ENCODE measurements around the gene MAN1A1. TPM values are rescaled to one million over a fixed set of nuclear protein-coding genes. Genes with fewer than 3 reads are reported as not detected.

The MAN1A1 gene
- total RNA-seq, 1 experiment from 2014 or later, result 0.06 TPM

DNA sequence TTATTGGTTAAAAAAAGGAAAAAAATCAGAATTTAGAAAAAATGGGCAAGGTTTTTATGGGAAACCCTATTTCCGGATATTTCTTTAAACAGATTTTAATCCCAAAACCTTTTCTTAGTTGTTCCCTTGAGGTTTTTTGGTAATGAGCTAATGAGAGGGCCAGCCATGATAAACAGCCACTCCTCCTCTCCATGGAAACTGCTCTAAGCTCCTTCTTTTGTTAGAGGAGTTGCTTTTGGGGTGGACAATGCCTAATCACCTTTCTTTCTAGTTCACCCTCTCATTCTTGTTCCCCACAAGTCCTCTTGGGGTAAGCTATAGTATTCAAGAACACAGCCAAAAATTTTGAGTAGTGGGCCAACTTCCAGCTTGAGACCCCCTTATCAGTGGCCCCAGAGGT, 166.1 kb downstream of the MAN1A1 start:
- intact Hi-C loops (cut with micrococcal nuclease; ENCODE audit: unreplicated experiment), result no loop called here
- Histone ChIP-seq H3K36me3 (ENCODE audit: insufficient read depth, low read length, poor library complexity, severe bottlenecking) (no peaks in the 10 kb centered on the region), H3K9me3 (ENCODE audit: low read depth, low read length, poor library complexity, severe bottlenecking) (no peaks in the 10 kb centered on the region), H3K27ac (ENCODE audit: low read depth, low read length, poor library complexity, severe bottlenecking) (no peak overlapping the region), H3K4me1 (ENCODE audit: insufficient read depth, low read length, poor library complexity, severe bottlenecking) (no peaks in the 10 kb centered on the region), H3K4me3 (ENCODE audit: low read depth, low read length, poor library complexity, severe bottlenecking) (no peak overlapping the region), H3K27me3 (replicated peaks; ENCODE audit: insufficient read depth, low read depth, low read length, poor library complexity) (no peaks in the 10 kb centered on the region)
- BruUV-seq (replicated peaks), result no TSS peak
- no peak for DNase-seq (ENCODE audit: low spot score)
- TF ChIP-seq, protein P1, sequence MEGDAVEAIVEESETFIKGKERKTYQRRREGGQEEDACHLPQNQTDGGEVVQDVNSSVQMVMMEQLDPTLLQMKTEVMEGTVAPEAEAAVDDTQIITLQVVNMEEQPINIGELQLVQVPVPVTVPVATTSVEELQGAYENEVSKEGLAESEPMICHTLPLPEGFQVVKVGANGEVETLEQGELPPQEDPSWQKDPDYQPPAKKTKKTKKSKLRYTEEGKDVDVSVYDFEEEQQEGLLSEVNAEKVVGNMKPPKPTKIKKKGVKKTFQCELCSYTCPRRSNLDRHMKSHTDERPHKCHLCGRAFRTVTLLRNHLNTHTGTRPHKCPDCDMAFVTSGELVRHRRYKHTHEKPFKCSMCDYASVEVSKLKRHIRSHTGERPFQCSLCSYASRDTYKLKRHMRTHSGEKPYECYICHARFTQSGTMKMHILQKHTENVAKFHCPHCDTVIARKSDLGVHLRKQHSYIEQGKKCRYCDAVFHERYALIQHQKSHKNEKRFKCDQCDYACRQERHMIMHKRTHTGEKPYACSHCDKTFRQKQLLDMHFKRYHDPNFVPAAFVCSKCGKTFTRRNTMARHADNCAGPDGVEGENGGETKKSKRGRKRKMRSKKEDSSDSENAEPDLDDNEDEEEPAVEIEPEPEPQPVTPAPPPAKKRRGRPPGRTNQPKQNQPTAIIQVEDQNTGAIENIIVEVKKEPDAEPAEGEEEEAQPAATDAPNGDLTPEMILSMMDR (conservative IDR thresholded peaks at IDR 0.05; ENCODE audit: low read depth, low read length), result no peak
- no peak for TF ChIP-seq EZH2 (IDR thresholded peaks at IDR 0.05; ENCODE audit: borderline replicate concordance, low read depth, low read length, poor library complexity, severe bottlenecking)
- ChIA-PET CTCF (no interaction called here), POLR2A (ENCODE audit: low non-redundant PET) (no interaction called here)

DNA sequence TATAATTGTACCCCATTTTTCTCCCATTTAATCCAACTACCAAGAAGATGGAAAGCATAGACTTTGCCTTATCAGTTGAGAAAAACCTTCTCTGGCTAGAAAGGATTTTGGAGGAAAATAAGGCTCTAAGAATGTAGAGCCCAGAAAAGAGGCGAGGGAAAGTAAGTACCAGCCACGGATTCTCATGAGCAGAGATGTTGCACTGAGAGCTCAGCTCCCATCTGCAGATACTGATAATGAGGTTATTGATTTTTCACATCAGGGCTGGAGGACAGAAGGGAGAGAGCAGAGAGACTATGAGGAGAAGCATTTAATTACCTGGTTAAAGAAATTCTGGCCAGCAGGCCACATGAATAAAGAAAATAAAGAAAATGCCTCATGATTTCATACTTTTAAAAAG, 166.7 kb downstream of the MAN1A1 start:
- CTCF ChIA-PET, result no interaction called here
- no peak overlapping the region for H3K4me3 ChIP-seq (ENCODE audit: low read depth, low read length, poor library complexity, severe bottlenecking)
- no TSS peak for BruUV-seq (replicated peaks)
- no peaks in the 10 kb centered on the region for H3K9me3 ChIP-seq (ENCODE audit: low read depth, low read length, poor library complexity, severe bottlenecking)
- no peaks in the 10 kb centered on the region for H3K27me3 ChIP-seq (replicated peaks; ENCODE audit: insufficient read depth, low read depth, low read length, poor library complexity)
- H3K36me3 ChIP-seq (ENCODE audit: insufficient read depth, low read length, poor library complexity, severe bottlenecking), result no peaks in the 10 kb centered on the region
- no peaks in the 10 kb centered on the region for H3K4me1 ChIP-seq (ENCODE audit: insufficient read depth, low read length, poor library complexity, severe bottlenecking)
- no peak overlapping the region for H3K27ac ChIP-seq (ENCODE audit: low read depth, low read length, poor library complexity, severe bottlenecking)
- POLR2A ChIA-PET (ENCODE audit: low non-redundant PET), result no interaction called here
- intact Hi-C loops (cut with micrococcal nuclease; ENCODE audit: unreplicated experiment), result no loop called here
- TF ChIP-seq, protein P1 (conservative IDR thresholded peaks at IDR 0.05; ENCODE audit: low read depth, low read length), result no peak
- TF ChIP-seq EZH2 (IDR thresholded peaks at IDR 0.05; ENCODE audit: borderline replicate concordance, low read depth, low read length, poor library complexity, severe bottlenecking), result no peak
- no peak for DNase-seq (ENCODE audit: low spot score)

DNA sequence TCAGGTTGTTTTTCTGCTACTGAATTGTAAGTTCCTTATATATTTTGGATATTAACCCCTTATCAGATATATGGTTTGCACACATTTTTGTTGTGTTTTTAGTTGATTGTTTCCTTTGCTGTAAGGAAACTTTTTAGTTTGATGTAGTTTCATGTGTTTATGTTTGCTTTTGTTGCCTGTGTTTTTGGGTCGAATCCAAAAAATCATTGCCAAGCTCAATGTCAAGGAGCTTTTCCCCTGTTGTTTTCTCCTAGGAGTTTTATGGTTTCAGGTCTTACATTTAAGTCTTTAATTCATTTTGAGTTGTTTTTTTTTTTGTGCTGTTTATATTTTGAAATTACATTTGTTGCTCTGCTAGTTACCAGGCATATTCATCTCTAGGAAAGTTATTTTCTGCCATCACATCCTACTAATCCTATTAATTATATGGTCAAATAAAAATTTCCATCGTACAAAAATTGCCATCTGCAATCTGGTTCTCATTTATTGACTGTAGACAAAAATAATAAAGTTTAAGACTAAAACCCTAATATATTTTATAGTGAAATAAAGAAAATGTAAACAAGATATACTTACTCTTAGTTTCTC, 167.3 kb downstream of the MAN1A1 start:
- no TSS peak for BruUV-seq (replicated peaks)
- Histone ChIP-seq H3K4me3 (ENCODE audit: low read depth, low read length, poor library complexity, severe bottlenecking) (no peak overlapping the region), H3K4me1 (ENCODE audit: insufficient read depth, low read length, poor library complexity, severe bottlenecking) (no peaks in the 10 kb centered on the region), H3K36me3 (ENCODE audit: insufficient read depth, low read length, poor library complexity, severe bottlenecking) (no peaks in the 10 kb centered on the region), H3K27ac (ENCODE audit: low read depth, low read length, poor library complexity, severe bottlenecking) (no peak overlapping the region), H3K27me3 (replicated peaks; ENCODE audit: insufficient read depth, low read depth, low read length, poor library complexity) (no peaks in the 10 kb centered on the region), H3K9me3 (ENCODE audit: low read depth, low read length, poor library complexity, severe bottlenecking) (no peaks in the 10 kb centered on the region)
- intact Hi-C loops (cut with micrococcal nuclease; ENCODE audit: unreplicated experiment), result no loop called here
- no peak for TF ChIP-seq EZH2 (IDR thresholded peaks at IDR 0.05; ENCODE audit: borderline replicate concordance, low read depth, low read length, poor library complexity, severe bottlenecking)
- TF ChIP-seq, protein P1 (conservative IDR thresholded peaks at IDR 0.05; ENCODE audit: low read depth, low read length), result no peak
- no peak for DNase-seq (ENCODE audit: low spot score)
- ChIA-PET CTCF (no interaction called here), POLR2A (ENCODE audit: low non-redundant PET) (no interaction called here)

All from A673 (cell line).